Endodermal cell (in vitro differentiated cells): ENCODE results near the gene PRKCE. TPM values are rescaled to one million over a fixed set of nuclear protein-coding genes. Genes with fewer than 3 reads are reported as not detected.

Source experiments
- DNase-seq: peaks from one replicate; pipeline ENCODE4 v3.0.0-alpha.2; 2017
- H3K27ac ChIP-seq: 2 replicates; pipeline ENCODE4 v1.5.1; 2013; ENCODE audit warnings: mild to moderate bottlenecking, low read depth, low read length, moderate library complexity
- H3K27me3 ChIP-seq: 2 replicates; pipeline ENCODE4 v1.6.1; 2013; ENCODE audit warnings: mild to moderate bottlenecking, low read length, moderate library complexity; ENCODE audit not compliant: insufficient read depth, control insufficient read depth, poor library complexity, severe bottlenecking
- H3K36me3 ChIP-seq: 2 replicates; pipeline ENCODE4 v1.7.0; 2013; ENCODE audit warnings: mild to moderate bottlenecking, low read length, moderate library complexity; ENCODE audit not compliant: control insufficient read depth, insufficient read depth
- H3K4me1 ChIP-seq: one replicate; pipeline ENCODE4 v1.7.0; 2013; ENCODE audit warnings: low read length; ENCODE audit not compliant: control insufficient read depth, insufficient read depth
- H3K4me3 ChIP-seq: 2 replicates; pipeline ENCODE4 v1.5.1; 2013; ENCODE audit warnings: mild to moderate bottlenecking, low read length, moderate library complexity
- H3K9ac ChIP-seq: 2 replicates; pipeline ENCODE4 v1.6.1; 2013; ENCODE audit warnings: mild to moderate bottlenecking, low read length, moderate library complexity; ENCODE audit not compliant: poor library complexity, severe bottlenecking; ENCODE audit errors: extremely low read depth
- H3K9me3 ChIP-seq: 2 replicates; pipeline ENCODE4 v1.6.1; 2013; ENCODE audit warnings: mild to moderate bottlenecking, low read length, moderate library complexity; ENCODE audit not compliant: control insufficient read depth
- H3K27ac Mint-ChIP-seq: 2 replicates; pipeline ENCODE4 v1.8.0; 2020; ENCODE audit warnings: mixed read lengths
- H3K27me3 Mint-ChIP-seq: 2 replicates; pipeline ENCODE4 v1.8.0; 2021; ENCODE audit warnings: mild to moderate bottlenecking, mixed read lengths; ENCODE audit not compliant: insufficient read depth
- H3K36me3 Mint-ChIP-seq: 2 replicates; pipeline ENCODE4 v1.8.0; 2020; ENCODE audit warnings: low read depth, mixed read lengths
- H3K4me1 Mint-ChIP-seq: 2 replicates; pipeline ENCODE4 v1.8.0; 2020; ENCODE audit warnings: mixed read lengths
- H3K4me3 Mint-ChIP-seq: 2 replicates; pipeline ENCODE4 v1.8.0; 2020; ENCODE audit warnings: mild to moderate bottlenecking, moderate library complexity, mixed read lengths
- H3K9me3 Mint-ChIP-seq: 2 replicates; pipeline ENCODE4 v1.8.0; 2020; ENCODE audit warnings: mild to moderate bottlenecking, mixed read lengths
- CTCF ChIP-seq: fragments of 200-600 bp; sonication (generic); conservative IDR thresholded peaks from 2 replicates; pipeline ENCODE4 v1.5.0; 2021; ENCODE audit warnings: antibody characterized with exemption, mild to moderate bottlenecking
- WGBS, 2 experiments: methylation state at CpG; one replicate each; pipeline versions ENCODE4 v1.1.5 to v1.1.7; 2013; ENCODE audit warnings: missing lambda C conversion rate in 2 of 2, mixed read lengths in 1 of 2; ENCODE audit not compliant: insufficient coverage in 1 of 2, insufficient read length in 1 of 2; 5-methylcytosine and 5-hydroxymethylcytosine counted together
- total RNA-seq, 2 donors: library from RNA; stranded (reverse); fragmentation: NEBNext Ultra II Directional in 1 of 2; extraction: Animal tissue kit (Norgen Biotek cat#: 25700) in 1 of 2; gene quantifications; 2 replicates in 1 of 2; 3 replicates in 1 of 2; pipeline ENCODE4 v1.2.1, GENCODE V29; 2021

The PRKCE gene
- total RNA-seq, 2 donors from 2014 or later: 1.4 to 1.7 TPM

GRCh38 chr2:45909677-45910191 lies 258.3 kb downstream of the PRKCE start:
- no peak overlapping the region for H3K4me3 ChIP-seq

DNA sequence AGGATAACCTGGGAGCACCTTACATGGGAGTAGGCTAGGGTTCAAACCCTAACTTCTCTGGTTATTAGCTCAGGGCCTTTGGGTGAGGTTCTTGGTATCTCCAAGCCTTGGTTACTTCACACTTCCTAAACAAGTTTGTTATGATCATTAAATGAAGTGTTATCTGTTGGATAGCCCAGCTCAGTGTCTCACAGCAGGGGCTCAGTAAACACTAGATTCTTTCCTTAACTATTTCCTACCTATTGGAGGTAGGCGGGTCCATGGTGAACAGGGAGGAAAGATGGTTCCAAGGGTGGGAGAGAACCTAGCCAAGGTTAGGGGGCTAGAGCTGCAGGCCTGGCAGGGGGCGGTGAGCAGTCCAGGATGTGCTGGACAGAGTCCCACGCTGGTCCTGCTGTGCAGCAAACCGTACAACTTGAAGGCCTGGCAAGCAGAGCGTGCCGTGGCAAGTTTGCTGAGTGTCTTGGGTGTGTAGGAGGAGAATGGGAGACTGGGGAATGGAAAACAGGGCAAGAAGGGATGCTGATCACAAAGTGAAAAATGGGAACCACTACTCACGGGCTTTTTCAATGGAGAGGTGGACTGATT lies 259.1 kb downstream of the PRKCE start:
- Mint-ChIP-seq H3K4me1 (peaks cover 34% of the 10 kb centered on the region), H3K27me3 (peaks cover 82% of the 10 kb centered on the region), H3K36me3 (no peaks in the 10 kb centered on the region), H3K4me3 (no peak overlapping the region), H3K9me3 (no peaks in the 10 kb centered on the region), H3K27ac (no peak overlapping the region)
- Histone ChIP-seq H3K9me3 (no peaks in the 10 kb centered on the region), H3K4me3 (no peak overlapping the region), H3K36me3 (no peaks in the 10 kb centered on the region), H3K4me1 (peaks cover 24% of the 10 kb centered on the region), H3K27me3 (peaks cover 66% of the 10 kb centered on the region), H3K27ac (no peak overlapping the region), H3K9ac (no peak overlapping the region)
- WGBS, 2 experiments: 89 to 96% methylated on average over 5 to 7 of the region's 7 CpGs
- DNase-seq: peak; percentile 59
- TF ChIP-seq CTCF: no peak

More at GRCh38 chr2:45909677-45910191, 258.3 kb downstream of the PRKCE start:
- Mint-ChIP-seq H3K9me3 (no peaks in the 10 kb centered on the region), H3K36me3 (no peaks in the 10 kb centered on the region), H3K27me3 (peaks cover 82% of the 10 kb centered on the region), H3K4me3 (no peak overlapping the region), H3K27ac (no peak overlapping the region), H3K4me1 (peaks cover 34% of the 10 kb centered on the region)
- TF ChIP-seq CTCF: no peak
- WGBS, 2 experiments: 82 to 85% methylated on average over 4 to 5 of the region's 5 CpGs
- H3K27ac ChIP-seq: no peak overlapping the region
- no peaks in the 10 kb centered on the region for H3K36me3 ChIP-seq
- no peak for DNase-seq
- H3K4me1 ChIP-seq: peaks cover 24% of the 10 kb centered on the region
- H3K27me3 ChIP-seq: peaks cover 68% of the 10 kb centered on the region
- H3K9ac ChIP-seq: no peak overlapping the region
- H3K9me3 ChIP-seq: no peaks in the 10 kb centered on the region

- 89 to 95% methylated on average over 3 of the region's 3 CpGs for WGBS, 2 experiments
- no peak for DNase-seq
- Mint-ChIP-seq H3K9me3 (peaks cover 4% of the 10 kb centered on the region), H3K4me1 (peaks cover 34% of the 10 kb centered on the region), H3K36me3 (no peaks in the 10 kb centered on the region), H3K27ac (peak overlapping the region; percentile 61), H3K4me3 (no peak overlapping the region), H3K27me3 (peaks cover 82% of the 10 kb centered on the region)
- no peak overlapping the region for H3K27ac ChIP-seq
- peaks cover 24% of the 10 kb centered on the region for H3K4me1 ChIP-seq
- TF ChIP-seq CTCF: no peak
- peaks cover 57% of the 10 kb centered on the region for H3K27me3 ChIP-seq
- no peak overlapping the region for H3K4me3 ChIP-seq
- no peaks in the 10 kb centered on the region for H3K36me3 ChIP-seq
- no peaks in the 10 kb centered on the region for H3K9me3 ChIP-seq
- peak overlapping the region; percentile 36 for H3K9ac ChIP-seq
Measured at GRCh38 chr2:45911538-45911937, 260.1 kb downstream of the PRKCE start.
